ENCODE measurements around the gene ACAD10. TPM values are rescaled to one million over a fixed set of nuclear protein-coding genes. Genes with fewer than 3 reads are reported as not detected.

Gene ACAD10
- total and polyA plus RNA-seq, 2 of the 13 experiments (the other 11 are each of a cell fraction or from before 2014, with no cell fraction given), result 15.2 to 16.3 TPM

DNA sequence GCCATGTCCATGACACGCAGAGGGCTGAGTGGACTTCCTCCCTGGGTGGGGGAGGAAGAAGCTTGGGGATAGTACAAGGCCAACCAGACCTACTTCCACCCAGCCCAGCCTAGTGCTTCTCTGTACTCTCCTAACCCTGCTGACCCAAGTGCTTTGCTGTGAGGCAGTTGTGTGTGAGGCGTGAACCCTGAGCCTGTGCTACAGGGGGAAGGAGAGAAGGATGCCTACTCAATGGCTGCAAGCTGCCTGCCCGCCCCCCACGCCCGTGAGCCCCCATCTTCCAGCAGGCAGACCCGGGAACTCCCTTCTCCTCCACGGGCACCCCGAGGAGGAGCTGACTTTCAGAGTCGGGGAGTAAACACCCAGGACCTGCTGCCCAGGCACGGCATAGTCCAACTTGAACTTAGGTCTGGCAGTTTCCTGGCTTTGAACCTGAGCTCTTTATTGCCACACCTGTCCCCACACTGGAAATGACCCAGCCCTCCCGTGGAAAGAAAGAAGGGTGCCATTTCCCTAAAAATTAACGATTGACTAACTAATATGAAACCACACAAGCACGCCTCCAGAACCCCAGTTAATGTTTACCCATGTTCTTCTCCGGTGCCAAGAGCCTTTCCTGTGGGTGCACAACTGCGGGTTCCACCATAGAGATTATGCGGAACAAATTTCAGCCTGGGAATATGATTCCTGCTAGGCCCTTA, 91.6 kb downstream of the ACAD10 start (continued):
- TF ChIP-seq, protein P1, sequence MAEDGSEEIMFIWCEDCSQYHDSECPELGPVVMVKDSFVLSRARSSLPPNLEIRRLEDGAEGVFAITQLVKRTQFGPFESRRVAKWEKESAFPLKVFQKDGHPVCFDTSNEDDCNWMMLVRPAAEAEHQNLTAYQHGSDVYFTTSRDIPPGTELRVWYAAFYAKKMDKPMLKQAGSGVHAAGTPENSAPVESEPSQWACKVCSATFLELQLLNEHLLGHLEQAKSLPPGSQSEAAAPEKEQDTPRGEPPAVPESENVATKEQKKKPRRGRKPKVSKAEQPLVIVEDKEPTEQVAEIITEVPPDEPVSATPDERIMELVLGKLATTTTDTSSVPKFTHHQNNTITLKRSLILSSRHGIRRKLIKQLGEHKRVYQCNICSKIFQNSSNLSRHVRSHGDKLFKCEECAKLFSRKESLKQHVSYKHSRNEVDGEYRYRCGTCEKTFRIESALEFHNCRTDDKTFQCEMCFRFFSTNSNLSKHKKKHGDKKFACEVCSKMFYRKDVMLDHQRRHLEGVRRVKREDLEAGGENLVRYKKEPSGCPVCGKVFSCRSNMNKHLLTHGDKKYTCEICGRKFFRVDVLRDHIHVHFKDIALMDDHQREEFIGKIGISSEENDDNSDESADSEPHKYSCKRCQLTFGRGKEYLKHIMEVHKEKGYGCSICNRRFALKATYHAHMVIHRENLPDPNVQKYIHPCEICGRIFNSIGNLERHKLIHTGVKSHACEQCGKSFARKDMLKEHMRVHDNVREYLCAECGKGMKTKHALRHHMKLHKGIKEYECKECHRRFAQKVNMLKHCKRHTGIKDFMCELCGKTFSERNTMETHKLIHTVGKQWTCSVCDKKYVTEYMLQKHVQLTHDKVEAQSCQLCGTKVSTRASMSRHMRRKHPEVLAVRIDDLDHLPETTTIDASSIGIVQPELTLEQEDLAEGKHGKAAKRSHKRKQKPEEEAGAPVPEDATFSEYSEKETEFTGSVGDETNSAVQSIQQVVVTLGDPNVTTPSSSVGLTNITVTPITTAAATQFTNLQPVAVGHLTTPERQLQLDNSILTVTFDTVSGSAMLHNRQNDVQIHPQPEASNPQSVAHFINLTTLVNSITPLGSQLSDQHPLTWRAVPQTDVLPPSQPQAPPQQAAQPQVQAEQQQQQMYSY (CRISPR knock-in tag; IDR thresholded peaks at IDR 0.05), result no peak
- TF ChIP-seq ZNF572 (CRISPR knock-in tag; IDR thresholded peaks at IDR 0.05) (peak; percentile 54; the same call in 1 of the 2 replicates), ZNF563 (CRISPR knock-in tag; IDR thresholded peaks at IDR 0.05) (no peak), TAF1 (CRISPR knock-in tag; IDR thresholded peaks at IDR 0.05) (no peak), ZBTB42 (CRISPR knock-in tag; IDR thresholded peaks at IDR 0.05) (no peak), ZNF33B (CRISPR knock-in tag; IDR thresholded peaks at IDR 0.05) (no peak), ARID2 (CRISPR knock-in tag; IDR thresholded peaks at IDR 0.05; ENCODE audit: borderline replicate concordance) (peak; percentile 51; the same call in 1 of the 2 replicates), MIER2 (CRISPR knock-in tag; IDR thresholded peaks at IDR 0.05) (no peak), MATR3 (CRISPR knock-in tag; IDR thresholded peaks at IDR 0.05) (no peak), TMF1 (CRISPR knock-in tag; IDR thresholded peaks at IDR 0.05; ENCODE audit: low read depth) (no peak), ZMYM4 (CRISPR knock-in tag; IDR thresholded peaks at IDR 0.05) (peak; percentile 27; the same call in 1 of the 2 replicates), ZFYVE20 (CRISPR knock-in tag; IDR thresholded peaks at IDR 0.05; ENCODE audit: borderline replicate concordance, low read depth) (no peak), EP300 (IDR thresholded peaks at IDR 0.05; ENCODE audit: low read depth in 2 of 2, low read length in 2 of 2) (peak in 1 of 2 experiments; percentile 51; a peak in 1 of 4 replicates), EP300 (CRISPR knock-in tag; IDR thresholded peaks at IDR 0.05; ENCODE audit: borderline replicate concordance) (no peak), ELF3 (CRISPR knock-in tag; IDR thresholded peaks at IDR 0.05) (0 out of 2 replicates have a peak, but pooled peaks have one; percentile 36), TRIM24 (CRISPR knock-in tag; IDR thresholded peaks at IDR 0.05) (no peak), RBFOX2 (IDR thresholded peaks at IDR 0.05; ENCODE audit: low read depth, low read length) (no peak), RAD51 (IDR thresholded peaks at IDR 0.05; ENCODE audit: borderline replicate concordance) (no peak)
- TF ChIP-seq, protein P2, sequence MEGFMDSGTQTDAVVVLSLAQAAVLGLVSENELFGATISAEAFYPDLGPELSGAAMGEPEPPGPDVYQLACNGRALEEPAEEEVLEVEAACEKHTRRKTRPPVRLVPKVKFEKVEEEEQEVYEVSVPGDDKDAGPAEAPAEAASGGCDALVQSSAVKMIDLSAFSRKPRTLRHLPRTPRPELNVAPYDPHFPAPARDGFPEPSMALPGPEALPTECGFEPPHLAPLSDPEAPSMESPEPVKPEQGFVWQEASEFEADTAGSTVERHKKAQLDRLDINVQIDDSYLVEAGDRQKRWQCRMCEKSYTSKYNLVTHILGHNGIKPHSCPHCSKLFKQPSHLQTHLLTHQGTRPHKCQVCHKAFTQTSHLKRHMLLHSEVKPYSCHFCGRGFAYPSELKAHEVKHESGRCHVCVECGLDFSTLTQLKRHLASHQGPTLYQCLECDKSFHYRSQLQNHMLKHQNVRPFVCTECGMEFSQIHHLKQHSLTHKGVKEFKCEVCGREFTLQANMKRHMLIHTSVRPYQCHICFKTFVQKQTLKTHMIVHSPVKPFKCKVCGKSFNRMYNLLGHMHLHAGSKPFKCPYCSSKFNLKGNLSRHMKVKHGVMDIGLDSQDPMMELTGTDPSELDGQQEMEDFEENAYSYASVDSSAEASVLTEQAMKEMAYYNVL (CRISPR knock-in tag; IDR thresholded peaks at IDR 0.05; ENCODE audit: borderline replicate concordance), result peak; percentile 79; the same call in 1 of the 2 replicates
- TF ChIP-seq, protein P3, sequence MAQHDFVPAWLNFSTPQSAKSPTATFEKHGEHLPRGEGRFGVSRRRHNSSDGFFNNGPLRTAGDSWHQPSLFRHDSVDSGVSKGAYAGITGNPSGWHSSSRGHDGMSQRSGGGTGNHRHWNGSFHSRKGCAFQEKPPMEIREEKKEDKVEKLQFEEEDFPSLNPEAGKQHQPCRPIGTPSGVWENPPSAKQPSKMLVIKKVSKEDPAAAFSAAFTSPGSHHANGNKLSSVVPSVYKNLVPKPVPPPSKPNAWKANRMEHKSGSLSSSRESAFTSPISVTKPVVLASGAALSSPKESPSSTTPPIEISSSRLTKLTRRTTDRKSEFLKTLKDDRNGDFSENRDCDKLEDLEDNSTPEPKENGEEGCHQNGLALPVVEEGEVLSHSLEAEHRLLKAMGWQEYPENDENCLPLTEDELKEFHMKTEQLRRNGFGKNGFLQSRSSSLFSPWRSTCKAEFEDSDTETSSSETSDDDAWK (CRISPR knock-in tag; IDR thresholded peaks at IDR 0.05), result no peak
- TF ChIP-seq, protein P4, sequence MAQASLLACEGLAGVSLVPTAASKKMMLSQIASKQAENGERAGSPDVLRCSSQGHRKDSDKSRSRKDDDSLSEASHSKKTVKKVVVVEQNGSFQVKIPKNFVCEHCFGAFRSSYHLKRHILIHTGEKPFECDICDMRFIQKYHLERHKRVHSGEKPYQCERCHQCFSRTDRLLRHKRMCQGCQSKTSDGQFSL (CRISPR knock-in tag; IDR thresholded peaks at IDR 0.05), result no peak
- TF ChIP-seq, protein P5, sequence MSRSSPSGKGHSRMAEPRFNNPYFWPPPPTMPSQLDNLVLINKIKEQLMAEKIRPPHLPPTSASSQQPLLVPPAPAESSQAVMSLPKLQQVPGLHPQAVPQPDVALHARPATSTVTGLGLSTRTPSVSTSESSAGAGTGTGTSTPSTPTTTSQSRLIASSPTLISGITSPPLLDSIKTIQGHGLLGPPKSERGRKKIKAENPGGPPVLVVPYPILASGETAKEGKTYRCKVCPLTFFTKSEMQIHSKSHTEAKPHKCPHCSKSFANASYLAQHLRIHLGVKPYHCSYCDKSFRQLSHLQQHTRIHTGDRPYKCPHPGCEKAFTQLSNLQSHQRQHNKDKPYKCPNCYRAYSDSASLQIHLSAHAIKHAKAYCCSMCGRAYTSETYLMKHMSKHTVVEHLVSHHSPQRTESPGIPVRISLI (CRISPR knock-in tag; IDR thresholded peaks at IDR 0.05; ENCODE audit: borderline replicate concordance), result no peak

Measured in HepG2 (cell line).